Measurements from ENCODE around the gene LCN12.

LCN12 gene

GRCh38 chr9:136949817-136950655 lies 2.0 kb upstream of the LCN12 start:
- no peaks in the 10 kb centered on the region for H3K36me3 Mint-ChIP-seq (ENCODE audit: low read depth)
- no peak overlapping the region for H3K27ac Mint-ChIP-seq
- peak overlapping the region; percentile 76 for H3K4me3 Mint-ChIP-seq

GRCh38 chr9:136950656-136951276 lies 1.3 kb upstream of the LCN12 start:
- Mint-ChIP-seq H3K4me3 (peak overlapping the region; percentile 76), H3K9me3 (no peaks in the 10 kb centered on the region), H3K27me3 (ENCODE audit: low read depth, poor library complexity) (peaks cover 24% of the 10 kb centered on the region), H3K27ac (no peak overlapping the region), H3K4me1 (no peaks in the 10 kb centered on the region), H3K36me3 (ENCODE audit: low read depth) (no peaks in the 10 kb centered on the region)
- DNase-seq: no peak
- TF ChIP-seq CTCF (IDR thresholded peaks at IDR 0.05): no peak

More at GRCh38 chr9:136949817-136950655, 2.0 kb upstream of the LCN12 start:
- peaks cover 17% of the 10 kb centered on the region for H3K27me3 Mint-ChIP-seq (ENCODE audit: low read depth, poor library complexity)
- no peaks in the 10 kb centered on the region for H3K4me1 Mint-ChIP-seq
- DNase-seq: peak; percentile 97
- TF ChIP-seq CTCF (IDR thresholded peaks at IDR 0.05): no peak
- H3K9me3 Mint-ChIP-seq: no peaks in the 10 kb centered on the region

- no peak overlapping the region for H3K27ac Mint-ChIP-seq
- H3K4me3 Mint-ChIP-seq: no peak overlapping the region
- H3K9me3 Mint-ChIP-seq: peaks cover 9% of the 10 kb centered on the region
- peaks cover 30% of the 10 kb centered on the region for H3K27me3 Mint-ChIP-seq (ENCODE audit: low read depth, poor library complexity)
- no peaks in the 10 kb centered on the region for H3K36me3 Mint-ChIP-seq (ENCODE audit: low read depth)
- no peak for TF ChIP-seq CTCF (IDR thresholded peaks at IDR 0.05)
- peak; percentile 3 for DNase-seq
- no peaks in the 10 kb centered on the region for H3K4me1 Mint-ChIP-seq
These were observed 313 bp downstream of the LCN12 start for GRCh38 chr9:136952321-136952850.

GRCh38 chr9:136952876-136953770 lies 1.1 kb downstream of the LCN12 start:
- H3K9me3 Mint-ChIP-seq: peaks cover 9% of the 10 kb centered on the region
- no peak for TF ChIP-seq CTCF (IDR thresholded peaks at IDR 0.05)
- H3K4me3 Mint-ChIP-seq: no peak overlapping the region
- H3K27ac Mint-ChIP-seq: no peak overlapping the region
- H3K36me3 Mint-ChIP-seq (ENCODE audit: low read depth): no peaks in the 10 kb centered on the region
- peak; percentile 8 for DNase-seq
- no peaks in the 10 kb centered on the region for H3K4me1 Mint-ChIP-seq
- peaks cover 32% of the 10 kb centered on the region for H3K27me3 Mint-ChIP-seq (ENCODE audit: low read depth, poor library complexity)

GRCh38 chr9:136953771-136954269 lies 1.7 kb downstream of the LCN12 start:
- H3K27ac Mint-ChIP-seq: no peak overlapping the region
- no peak overlapping the region for H3K4me3 Mint-ChIP-seq
- no peaks in the 10 kb centered on the region for H3K4me1 Mint-ChIP-seq
- DNase-seq: peak; percentile 11
- no peaks in the 10 kb centered on the region for H3K36me3 Mint-ChIP-seq (ENCODE audit: low read depth)
- H3K9me3 Mint-ChIP-seq: peaks cover 9% of the 10 kb centered on the region
- H3K27me3 Mint-ChIP-seq (ENCODE audit: low read depth, poor library complexity): peaks cover 26% of the 10 kb centered on the region
- TF ChIP-seq CTCF (IDR thresholded peaks at IDR 0.05): no peak
